GM12891 (cell line): ENCODE results near the gene PKP1. TPM values are rescaled to one million over a fixed set of nuclear protein-coding genes. Genes with fewer than 3 reads are reported as not detected.
"Not testable (repeated sequence)": the region's sequence is repeated elsewhere in the genome, so short reads cannot be mapped to it uniquely, and the experiment has no call there.

Experiments used
- DNase-seq: peaks from one replicate; pipeline ENCODE4 v3.0.0; 2011; ENCODE audit warnings: low spot score; ENCODE audit not compliant: insufficient read length
- FAIRE-seq: peaks from 2 replicates; lab custom pipeline; 2011; peaks lifted over from hg19 to GRCh38; lab: Jason Lieb, UNC
- PAX5 ChIP-seq: IDR thresholded peaks from 2 replicates; pipeline ENCODE4 v1.6.1; 2011; ENCODE audit warnings: low read length, moderate library complexity, mild to moderate bottlenecking; ENCODE audit not compliant: insufficient read depth, severe bottlenecking
- POLR2A ChIP-seq: IDR thresholded peaks from 2 replicates; pipeline ENCODE4 v1.6.1; 2011; ENCODE audit warnings: low read depth, low read length, control low read depth
- POLR2AphosphoS5 ChIP-seq: IDR thresholded peaks from 2 replicates; pipeline ENCODE4 v1.6.1; 2011; ENCODE audit warnings: low read depth, low read length, control low read depth
- POU2F2 ChIP-seq: IDR thresholded peaks from 2 replicates; pipeline ENCODE4 v1.6.1; 2011; ENCODE audit warnings: low read depth, mild to moderate bottlenecking, control low read depth, low read length, moderate library complexity
- SPI1 ChIP-seq: IDR thresholded peaks from 2 replicates; pipeline ENCODE4 v1.6.1; 2011; ENCODE audit warnings: low read depth, low read length, control low read depth
- TAF1 ChIP-seq: IDR thresholded peaks from 2 replicates; pipeline ENCODE4 v1.6.1; 2011; ENCODE audit warnings: low read depth, low read length, control low read depth
- polyA plus RNA-seq: library from polyadenylated mRNA; unstranded; fragments of >200 nt; gene quantifications from one replicate; pipeline ENCODE4 v1.2.1, GENCODE V29; 2012; ENCODE audit warnings: low read depth, missing spikeins, inconsistent platforms; ENCODE audit not compliant: missing spikeins

PKP1 gene
- polyA plus RNA-seq = not detected

DNA sequence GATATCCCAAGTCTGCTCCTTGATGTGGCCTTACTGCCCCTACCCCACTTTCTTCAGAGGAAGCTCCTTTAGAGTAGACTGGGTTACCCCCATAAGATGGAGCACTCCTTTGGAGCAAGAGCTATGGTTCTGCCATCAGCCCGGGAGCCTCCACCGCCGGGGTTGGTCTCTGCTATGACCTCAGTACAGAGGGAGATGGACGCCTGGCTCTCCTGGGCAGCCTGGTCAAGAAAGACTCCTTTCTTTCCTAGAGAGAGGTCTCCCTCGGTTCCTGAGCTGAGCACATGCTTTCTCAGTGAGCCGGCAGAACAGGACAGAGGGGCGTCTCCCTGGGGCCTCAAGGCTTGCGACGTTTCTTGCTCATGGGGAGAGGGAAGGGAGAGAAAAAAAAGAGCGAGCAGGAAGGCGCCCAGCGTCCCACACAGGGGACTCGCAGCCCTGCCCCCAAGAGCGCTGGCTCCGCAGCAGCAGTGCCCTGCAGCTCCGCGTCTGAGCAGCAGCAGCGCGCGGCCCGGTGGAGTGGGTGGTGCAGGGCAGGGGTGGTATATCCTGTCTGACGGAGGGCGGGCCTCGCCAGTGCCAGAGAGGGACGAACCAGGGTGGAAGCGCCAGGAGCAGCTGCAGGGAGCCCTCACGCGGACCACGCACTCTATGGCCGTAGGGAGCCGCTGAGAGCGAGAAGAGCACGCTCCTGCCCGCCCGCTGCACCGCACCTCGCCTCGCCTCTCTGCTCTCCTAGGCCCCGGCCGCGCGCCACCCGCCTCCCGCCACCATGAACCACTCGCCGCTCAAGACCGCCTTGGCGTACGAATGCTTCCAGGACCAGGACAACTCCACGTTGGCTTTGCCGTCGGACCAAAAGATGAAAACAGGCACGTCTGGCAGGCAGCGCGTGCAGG is at the start of gene PKP1:
PKP1 (plus strand) TSS at position 576 of the 899 bp plus-strand sequence; CDS start at position 773, 197 bp downstream.
- no peak for FAIRE-seq
- TF ChIP-seq POLR2AphosphoS5 = no peak
- TF ChIP-seq POU2F2 = no peak
- TF ChIP-seq PAX5 = no peak
- no peak for TF ChIP-seq POLR2A
- no peak for TF ChIP-seq TAF1
- no peak for TF ChIP-seq SPI1
- no peak for DNase-seq

DNA sequence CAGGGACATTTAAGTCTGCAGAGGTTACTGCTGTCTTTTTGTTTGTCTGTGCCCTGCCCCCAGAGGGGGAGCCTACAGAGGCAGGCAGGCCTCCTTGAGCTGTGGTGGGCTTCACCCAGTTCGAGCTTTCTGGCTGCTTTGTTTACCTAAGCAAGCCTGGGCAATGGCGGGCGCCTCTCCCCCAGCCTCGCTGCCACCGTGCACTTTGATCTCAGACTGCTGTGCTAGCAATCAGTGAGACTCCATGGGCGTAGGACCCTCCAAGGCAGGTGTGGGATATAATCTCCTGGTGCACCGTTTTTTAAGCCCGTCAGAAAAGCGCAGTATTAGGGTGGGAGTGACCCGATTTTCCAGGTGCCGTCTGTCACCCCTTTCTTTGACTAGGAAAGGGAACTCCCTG is 43.7 kb upstream of the PKP1 start:
- not testable (repeated sequence) for DNase-seq, FAIRE-seq

DNA sequence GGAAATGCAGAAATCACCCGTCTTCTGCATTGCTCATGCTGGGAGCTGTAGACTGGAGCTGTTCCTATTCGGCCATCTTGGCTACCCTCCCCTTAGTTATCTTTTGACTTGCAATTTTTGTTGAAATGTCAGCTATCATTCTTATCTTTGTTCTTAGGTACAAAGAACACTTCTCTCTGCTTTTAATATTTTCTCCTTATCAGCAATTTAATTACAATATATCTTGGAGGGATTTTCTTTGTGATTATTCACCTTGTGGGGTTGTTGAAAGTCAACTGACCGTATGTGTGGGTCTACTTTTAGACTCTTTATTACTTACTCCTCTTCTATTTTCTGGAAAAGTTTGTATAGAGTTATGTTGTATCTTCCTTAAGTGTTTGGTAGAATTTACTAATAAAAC is 43.1 kb upstream of the PKP1 start:
- TF ChIP-seq PAX5 (no peak), POLR2A (no peak), POLR2AphosphoS5 (no peak), TAF1 (no peak), SPI1 (no peak), POU2F2 (no peak)
- FAIRE-seq = no peak

GRCh38 chr1:201241736-201242135 is 41.6 kb upstream of the PKP1 start:
- no peak for TF ChIP-seq POU2F2
- TF ChIP-seq SPI1 = no peak
- no peak for TF ChIP-seq PAX5
- no peak for TF ChIP-seq POLR2A
- TF ChIP-seq TAF1 = no peak
- DNase-seq (no peak), FAIRE-seq (no peak)

More for the DNA sequence above, 43.1 kb upstream of the PKP1 start:
- no peak for DNase-seq

DNA sequence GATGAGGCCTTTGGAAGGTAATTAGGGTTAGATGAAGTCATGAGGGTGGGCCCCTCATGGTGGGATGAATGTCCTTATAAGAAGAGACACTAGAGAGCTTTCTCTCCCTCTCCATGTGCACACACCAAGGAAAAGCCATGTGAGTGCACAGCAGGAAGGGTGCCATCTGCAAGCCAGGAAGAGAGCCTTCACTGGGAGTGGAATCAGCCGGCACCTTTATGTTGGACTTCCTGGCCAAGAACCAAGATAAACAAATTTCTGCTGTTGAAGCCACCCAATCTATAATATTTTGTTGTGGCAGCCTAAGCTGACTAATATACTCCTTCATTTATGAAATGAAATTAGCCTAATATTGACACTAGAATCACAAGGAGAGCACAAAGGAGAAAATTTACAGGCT is 38.2 kb upstream of the PKP1 start:
- DNase-seq (no peak), FAIRE-seq (no peak)
- TF ChIP-seq POLR2AphosphoS5 = no peak
- TF ChIP-seq POU2F2 = no peak
- no peak for TF ChIP-seq TAF1
- TF ChIP-seq PAX5 = no peak
- no peak for TF ChIP-seq SPI1
- TF ChIP-seq POLR2A = no peak

DNA sequence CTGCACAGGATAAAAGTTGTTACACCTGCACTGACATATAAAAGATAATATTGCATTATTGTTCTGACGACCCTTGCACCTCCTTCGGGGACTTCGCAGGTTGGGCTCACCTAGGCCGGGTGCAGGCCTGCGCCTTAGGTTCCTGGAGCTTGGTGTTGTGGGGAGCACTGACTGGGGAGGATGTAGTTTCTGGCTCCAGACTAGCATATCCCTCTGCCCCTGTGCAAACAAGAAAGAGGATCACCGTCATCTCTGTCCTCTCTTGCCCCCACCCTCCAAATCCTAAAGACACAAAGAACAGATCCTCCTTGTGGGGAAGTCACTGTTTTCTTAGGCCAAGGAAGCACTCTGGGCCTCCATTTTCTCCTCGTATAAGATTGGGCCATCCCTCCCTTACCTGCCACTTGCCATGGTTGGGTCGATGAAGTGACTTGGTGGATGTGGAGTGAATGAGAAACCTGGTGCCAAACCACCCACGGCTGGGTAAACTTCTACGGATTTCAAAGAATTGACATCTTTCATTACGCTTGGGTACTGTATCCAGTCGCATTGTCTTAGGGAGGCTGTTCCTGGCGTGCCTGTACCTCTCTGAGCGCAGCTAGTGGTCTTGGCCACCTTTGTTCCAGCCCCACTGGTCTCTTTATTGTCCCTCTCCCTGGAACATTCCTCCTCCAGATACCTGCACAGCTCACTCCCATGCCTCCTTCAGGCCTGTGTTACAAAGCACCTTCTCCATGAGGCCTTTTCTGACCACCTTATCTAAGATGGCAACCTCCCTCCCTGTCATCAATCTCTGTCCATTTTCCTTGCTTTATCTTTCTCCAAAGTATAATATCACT is 34.4 kb upstream of the PKP1 start:
- FAIRE-seq (no peak), DNase-seq (no peak)
- no peak for TF ChIP-seq SPI1
- no peak for TF ChIP-seq TAF1
- no peak for TF ChIP-seq POLR2AphosphoS5
- TF ChIP-seq PAX5 = no peak
- TF ChIP-seq POLR2A = no peak
- no peak for TF ChIP-seq POU2F2

DNA sequence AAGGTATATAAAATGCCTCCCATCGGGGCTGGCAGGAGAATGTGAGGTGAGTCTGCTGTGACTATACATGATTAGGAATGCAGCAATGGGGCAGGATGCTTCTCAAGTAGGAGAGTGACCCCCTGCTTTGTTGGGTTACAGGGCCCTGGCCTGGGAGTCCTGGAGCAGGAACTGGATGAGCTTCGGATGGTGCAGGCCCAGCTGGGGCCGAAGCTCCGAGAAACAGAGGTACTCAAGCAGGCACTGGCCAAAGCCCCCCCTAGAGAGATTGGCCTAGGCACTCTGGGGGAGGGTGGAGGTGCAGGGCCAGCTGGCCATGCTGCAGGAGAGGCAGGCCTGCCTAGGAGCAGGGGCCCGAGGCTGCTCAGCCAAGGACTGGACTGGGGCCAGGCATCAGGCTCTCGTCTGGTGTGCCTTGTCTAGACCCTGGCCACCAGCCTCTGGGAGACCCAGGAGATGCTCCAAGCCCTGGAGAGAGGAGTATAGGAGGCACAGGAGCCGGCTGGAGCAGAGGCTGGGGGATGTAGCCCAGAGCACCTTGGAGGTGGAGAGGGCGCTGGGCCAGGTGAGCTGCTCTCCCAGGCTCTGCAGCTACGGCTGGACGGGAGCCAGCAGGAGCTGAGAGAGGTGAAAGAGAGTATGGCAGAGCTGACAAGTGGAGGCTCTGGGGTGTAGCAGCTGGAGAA is 32.8 kb upstream of the PKP1 start:
- DNase-seq = no peak
- TF ChIP-seq TAF1 (no peak), PAX5 (no peak), POLR2A (no peak), POU2F2 (no peak)
- no peak for FAIRE-seq

GRCh38 chr1:201251411-201251810 is 31.9 kb upstream of the PKP1 start:
- DNase-seq (no peak), FAIRE-seq (no peak)
- TF ChIP-seq POLR2AphosphoS5 = no peak
- no peak for TF ChIP-seq TAF1
- no peak for TF ChIP-seq POLR2A
- no peak for TF ChIP-seq SPI1
- TF ChIP-seq POU2F2 = no peak
- no peak for TF ChIP-seq PAX5
